CD4-positive, alpha-beta T cell treated with Interleukin-4 for 4 hours (primary cell): ENCODE results near the gene PNKP.
A peak's percentile ranks its signal among the peaks of the same experiment; 100 is the strongest.

Experiments used
- DNase-seq: peaks from one replicate; pipeline ENCODE4 v3.0.0-alpha.2; 2020

Gene PNKP

GRCh38 chr19:49866933-49867782 lies at the start of gene PNKP:
Gene PNKP, minus strand, starts transcription at chr19:49867576. Its CDS starts 372 bp downstream, at chr19:49867204.
- DNase-seq: peak; percentile 86

- no peak for DNase-seq
Observed at GRCh38 chr19:49915271-49915670, 47.9 kb upstream of the PNKP start.

- no peak for DNase-seq
Observed at GRCh38 chr19:49913720-49914119, 46.3 kb upstream of the PNKP start.

GRCh38 chr19:49912965-49913685 lies 45.7 kb upstream of the PNKP start:
- DNase-seq: no peak

GRCh38 chr19:49911381-49912145 lies 44.2 kb upstream of the PNKP start:
- DNase-seq: peak; percentile 56

- no peak for DNase-seq
Observed at GRCh38 chr19:49910179-49910578, 42.8 kb upstream of the PNKP start.

- no peak for DNase-seq
Observed at GRCh38 chr19:49908480-49909420, 41.4 kb upstream of the PNKP start.

GRCh38 chr19:49907745-49908446 lies 40.5 kb upstream of the PNKP start:
- DNase-seq: no peak

GRCh38 chr19:49906879-49907564 lies 39.6 kb upstream of the PNKP start:
- no peak for DNase-seq

- DNase-seq: no peak
Observed at GRCh38 chr19:49904136-49904535, 36.8 kb upstream of the PNKP start.

GRCh38 chr19:49896863-49897621 lies 29.7 kb upstream of the PNKP start, which contains the start of gene IL4I1:
Gene IL4I1, minus strand, starts transcription at chr19:49896887. Its CDS starts 727 bp downstream, at chr19:49896160.
- DNase-seq: peak; percentile 89

- DNase-seq: no peak
Observed at GRCh38 chr19:49895566-49896297, 28.4 kb upstream of the PNKP start.

GRCh38 chr19:49894879-49895565 lies 27.6 kb upstream of the PNKP start:
- peak; percentile 41 for DNase-seq

GRCh38 chr19:49894011-49894664 lies 26.8 kb upstream of the PNKP start:
- no peak for DNase-seq

GRCh38 chr19:49892716-49893115 lies 25.3 kb upstream of the PNKP start:
- DNase-seq: no peak

- DNase-seq: no peak
Observed at GRCh38 chr19:49891393-49891792, 24.0 kb upstream of the PNKP start.

- DNase-seq: peak; percentile 59
Observed at GRCh38 chr19:49890349-49891311, 23.3 kb upstream of the PNKP start.
